Retinal pigment epithelial cell (primary cell): Measurements from ENCODE around the gene ZNF503.

ENCODE experiments used
- DNase-seq: peaks from one replicate; pipeline ENCODE4 v3.0.0-alpha.2; 2010; ENCODE audit warnings: low read depth
- H3K4me3 ChIP-seq: 2 replicates; pipeline ENCODE4 v1.5.1; 2011; ENCODE audit warnings: mild to moderate bottlenecking, low read length, control low read depth, moderate library complexity
- TF ChIP-seq, protein P1 (sequence below): conservative IDR thresholded peaks from 2 replicates; pipeline ENCODE4 v1.5.1; 2011; ENCODE audit warnings: low read depth, low read length, control low read depth, inconsistent platforms

ZNF503 gene

GRCh38 chr10:75437693-75438092 is 36.1 kb upstream of the ZNF503 start:
- TF ChIP-seq, protein P1, sequence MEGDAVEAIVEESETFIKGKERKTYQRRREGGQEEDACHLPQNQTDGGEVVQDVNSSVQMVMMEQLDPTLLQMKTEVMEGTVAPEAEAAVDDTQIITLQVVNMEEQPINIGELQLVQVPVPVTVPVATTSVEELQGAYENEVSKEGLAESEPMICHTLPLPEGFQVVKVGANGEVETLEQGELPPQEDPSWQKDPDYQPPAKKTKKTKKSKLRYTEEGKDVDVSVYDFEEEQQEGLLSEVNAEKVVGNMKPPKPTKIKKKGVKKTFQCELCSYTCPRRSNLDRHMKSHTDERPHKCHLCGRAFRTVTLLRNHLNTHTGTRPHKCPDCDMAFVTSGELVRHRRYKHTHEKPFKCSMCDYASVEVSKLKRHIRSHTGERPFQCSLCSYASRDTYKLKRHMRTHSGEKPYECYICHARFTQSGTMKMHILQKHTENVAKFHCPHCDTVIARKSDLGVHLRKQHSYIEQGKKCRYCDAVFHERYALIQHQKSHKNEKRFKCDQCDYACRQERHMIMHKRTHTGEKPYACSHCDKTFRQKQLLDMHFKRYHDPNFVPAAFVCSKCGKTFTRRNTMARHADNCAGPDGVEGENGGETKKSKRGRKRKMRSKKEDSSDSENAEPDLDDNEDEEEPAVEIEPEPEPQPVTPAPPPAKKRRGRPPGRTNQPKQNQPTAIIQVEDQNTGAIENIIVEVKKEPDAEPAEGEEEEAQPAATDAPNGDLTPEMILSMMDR: no peak
- no peak for DNase-seq
- no peak overlapping the region for H3K4me3 ChIP-seq

DNA sequence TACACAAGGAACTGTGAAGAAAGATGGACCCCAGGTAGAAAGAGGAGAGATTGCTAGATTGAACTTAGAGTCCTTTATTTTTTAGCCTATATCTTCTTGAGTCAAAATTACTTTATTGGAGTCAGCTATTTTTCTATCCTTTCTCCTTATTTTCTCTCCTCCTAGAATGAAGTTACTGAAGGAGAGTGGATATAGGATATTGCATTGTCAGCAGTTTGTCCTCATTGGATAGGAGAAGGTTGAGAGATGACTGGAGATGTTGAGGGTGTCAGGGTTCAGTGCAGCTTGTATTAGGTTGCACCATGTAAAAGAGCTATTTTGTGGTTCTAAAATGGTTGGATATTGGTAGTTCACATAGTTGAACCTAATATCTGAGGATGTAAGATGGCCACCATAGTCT is 35.3 kb upstream of the ZNF503 start:
- H3K4me3 ChIP-seq: no peak overlapping the region
- no peak for DNase-seq
- TF ChIP-seq, protein P1: no peak

DNA sequence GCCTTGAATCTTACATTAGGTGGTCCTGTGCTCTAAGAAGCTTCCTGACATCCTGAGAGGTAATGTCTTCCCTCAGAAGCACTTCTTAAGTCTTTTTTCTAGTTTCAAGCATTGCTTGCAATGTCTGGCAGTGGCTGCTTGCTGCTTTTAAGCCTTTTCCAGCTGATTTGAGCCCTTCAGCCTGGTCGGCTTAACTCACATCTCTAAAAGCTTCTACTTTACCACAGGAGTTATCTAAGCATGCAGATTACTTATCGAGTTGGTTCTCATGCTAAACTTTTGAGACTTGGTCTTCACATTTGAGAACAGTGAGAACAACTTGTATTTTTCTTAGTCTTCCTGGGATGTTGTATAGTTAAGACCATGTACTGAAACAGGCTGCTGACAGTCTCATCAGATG is 33.7 kb upstream of the ZNF503 start:
- DNase-seq: peak; percentile 42
- TF ChIP-seq, protein P1: no peak
- no peak overlapping the region for H3K4me3 ChIP-seq

GRCh38 chr10:75434291-75434690 is 32.7 kb upstream of the ZNF503 start:
- TF ChIP-seq, protein P1: no peak
- H3K4me3 ChIP-seq: no peak overlapping the region
- DNase-seq: no peak

DNA sequence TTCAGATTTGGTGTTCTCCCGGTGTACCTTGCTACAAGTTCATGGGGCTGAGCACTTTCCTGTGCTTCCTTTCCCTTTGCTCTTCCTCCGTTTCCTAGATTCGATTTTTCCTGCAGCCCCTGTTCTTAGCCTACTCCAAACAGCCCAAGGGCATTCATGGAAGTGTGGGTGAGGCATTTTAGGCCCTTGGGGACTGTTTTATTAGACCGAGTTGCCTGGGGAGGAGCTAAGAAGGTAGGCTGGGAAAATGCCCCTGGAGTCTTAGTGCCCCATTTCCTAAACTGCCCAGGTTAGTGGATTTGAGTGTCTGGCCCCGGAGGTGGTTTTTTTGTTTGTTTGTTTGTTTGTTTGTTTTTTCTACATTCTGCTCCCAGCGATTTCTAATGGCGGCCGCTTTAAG is 31.7 kb upstream of the ZNF503 start:
- no peak for DNase-seq
- H3K4me3 ChIP-seq: no peak overlapping the region
- TF ChIP-seq, protein P1: no peak

DNA sequence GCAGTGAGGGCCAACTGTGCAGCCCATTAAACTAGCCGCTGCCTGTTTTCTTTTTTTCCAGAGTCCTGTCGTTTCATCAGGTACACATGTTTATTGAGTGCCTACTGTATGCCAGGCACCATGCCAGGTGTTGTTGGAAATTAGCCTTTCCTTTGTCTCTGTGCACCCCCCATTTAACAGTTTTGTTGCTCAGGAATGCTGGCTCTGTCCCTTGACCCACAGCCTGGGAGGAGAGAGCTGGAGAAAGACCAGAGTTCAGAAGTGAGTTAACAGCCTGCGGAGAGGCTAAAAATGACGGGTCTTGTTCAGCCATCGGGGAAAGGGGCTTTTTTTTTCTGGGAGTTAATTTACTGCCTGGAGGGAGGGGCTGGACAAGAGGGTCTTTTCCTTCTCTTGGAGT is 31.2 kb upstream of the ZNF503 start:
- no peak for DNase-seq
- TF ChIP-seq, protein P1: no peak
- no peak overlapping the region for H3K4me3 ChIP-seq

DNA sequence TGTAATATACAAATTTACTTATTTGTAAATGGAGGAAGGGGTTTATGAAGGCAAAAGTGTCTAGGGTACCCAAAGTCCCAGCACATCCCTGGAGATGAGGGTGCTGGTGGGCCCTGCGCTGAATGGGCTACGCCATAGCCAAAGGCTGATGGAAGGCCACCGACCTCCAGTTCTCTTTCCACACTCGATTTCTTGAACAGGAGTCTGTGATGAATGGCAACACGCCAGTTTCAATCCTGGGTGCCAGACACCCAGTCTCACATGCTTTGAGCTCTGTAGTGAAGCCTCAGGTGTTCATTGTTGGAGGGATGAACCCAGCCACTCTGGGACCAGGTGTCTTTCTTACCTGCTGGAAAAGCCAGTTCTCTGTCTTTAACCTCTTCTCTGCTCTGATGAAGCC is 30.6 kb upstream of the ZNF503 start:
- H3K4me3 ChIP-seq: peak overlapping the region; percentile 67
- TF ChIP-seq, protein P1: no peak
- DNase-seq: no peak
